Effector memory CD4-positive, alpha-beta T cell (primary cell): ENCODE data around the gene PMPCB.
"Not testable (repeated sequence)": the region's sequence is repeated elsewhere in the genome, so short reads cannot be mapped to it uniquely, and the experiment has no call there.

Source experiments
- DNase-seq, 3 donors: peaks; one replicate each; pipeline ENCODE4 v3.0.0-alpha.2; 2020
- H3K27ac ChIP-seq: 2 replicates; pipeline ENCODE4 v1.7.0; 2013; ENCODE audit warnings: mild to moderate bottlenecking, low read length, moderate library complexity; ENCODE audit not compliant: insufficient read depth, poor library complexity, severe bottlenecking
- H3K27me3 ChIP-seq: replicated peaks from 2 replicates; pipeline ENCODE4 v1.7.0; 2013; ENCODE audit warnings: mild to moderate bottlenecking, low read length; ENCODE audit not compliant: insufficient read depth, control insufficient read depth, poor library complexity, severe bottlenecking
- H3K36me3 ChIP-seq: 2 replicates; pipeline ENCODE4 v1.7.0; 2013; ENCODE audit warnings: mild to moderate bottlenecking, low read length, moderate library complexity; ENCODE audit not compliant: control insufficient read depth, insufficient read depth
- H3K4me1 ChIP-seq: 2 replicates; pipeline ENCODE4 v1.7.0; 2013; ENCODE audit warnings: low read length, mild to moderate bottlenecking; ENCODE audit not compliant: control insufficient read depth, insufficient read depth, poor library complexity, severe bottlenecking
- H3K4me3 ChIP-seq: 2 replicates; pipeline ENCODE4 v1.7.0; 2013; ENCODE audit warnings: low read length, low read depth, mild to moderate bottlenecking; ENCODE audit not compliant: insufficient read depth, poor library complexity, severe bottlenecking
- H3K9me3 ChIP-seq: 2 replicates; pipeline ENCODE4 v1.7.0; 2013; ENCODE audit warnings: mild to moderate bottlenecking, low read length, moderate library complexity; ENCODE audit not compliant: control insufficient read depth
- total RNA-seq, 3 donors: gene quantifications; one replicate each; lab custom pipeline; 2026; lab: John Stamatoyannopoulos, UW

The PMPCB gene
- 93.6 to 121 (median 105) reads per million in 3 donors for total RNA-seq

GRCh38 chr7:103296901-103297836, at the start of gene PMPCB:
TSS of gene PMPCB (plus strand) at chr7:103297435. CDS start at chr7:103297460, 25 bp downstream.
- Histone ChIP-seq H3K4me1 (peaks cover 10% of the 10 kb centered on the region), H3K27me3 (no peaks in the 10 kb centered on the region), H3K9me3 (no peaks in the 10 kb centered on the region), H3K36me3 (peaks cover 27% of the 10 kb centered on the region), H3K4me3 (peak within 1 kb of the TSS; percentile 92), H3K27ac (peak within 1 kb of the TSS; percentile 91)
- peak; percentile 89 to 94 (median 91) for DNase-seq

- not testable (repeated sequence) for DNase-seq, H3K4me1 ChIP-seq, H3K9me3 ChIP-seq, H3K36me3 ChIP-seq, H3K27me3 ChIP-seq, H3K4me3 ChIP-seq, H3K27ac ChIP-seq
Measured at GRCh38 chr7:103253699-103254506, 43.3 kb upstream of the PMPCB start.

GRCh38 chr7:103264054-103264453, 33.2 kb upstream of the PMPCB start:
- not testable (repeated sequence) for H3K4me3 ChIP-seq, H3K27me3 ChIP-seq, H3K27ac ChIP-seq, H3K36me3 ChIP-seq, DNase-seq, H3K4me1 ChIP-seq, H3K9me3 ChIP-seq

- H3K27ac ChIP-seq, H3K4me3 ChIP-seq, H3K27me3 ChIP-seq, H3K9me3 ChIP-seq, DNase-seq, H3K36me3 ChIP-seq, H3K4me1 ChIP-seq: not testable (repeated sequence)
Measured at GRCh38 chr7:103266229-103266628, 31.0 kb upstream of the PMPCB start.

- H3K36me3 ChIP-seq, DNase-seq, H3K27me3 ChIP-seq, H3K4me1 ChIP-seq, H3K4me3 ChIP-seq, H3K9me3 ChIP-seq, H3K27ac ChIP-seq: not testable (repeated sequence)
Measured at GRCh38 chr7:103273374-103273773, 23.9 kb upstream of the PMPCB start.

GRCh38 chr7:103274867-103275266, 22.4 kb upstream of the PMPCB start:
- not testable (repeated sequence) for H3K27ac ChIP-seq, H3K27me3 ChIP-seq, H3K9me3 ChIP-seq, H3K4me1 ChIP-seq, H3K36me3 ChIP-seq, DNase-seq, H3K4me3 ChIP-seq

GRCh38 chr7:103278195-103278594, 19.0 kb upstream of the PMPCB start:
- not testable (repeated sequence) for DNase-seq, H3K4me1 ChIP-seq, H3K36me3 ChIP-seq, H3K4me3 ChIP-seq, H3K9me3 ChIP-seq, H3K27ac ChIP-seq, H3K27me3 ChIP-seq

GRCh38 chr7:103279636-103279962, 17.6 kb upstream of the PMPCB start:
- not testable (repeated sequence) for H3K9me3 ChIP-seq, H3K36me3 ChIP-seq, H3K4me1 ChIP-seq, H3K27me3 ChIP-seq
- peak in 1 of 3 donors; percentile 11 for DNase-seq
- Histone ChIP-seq H3K4me3 (peak overlapping the region; percentile 68), H3K27ac (peak overlapping the region; percentile 79)

- not testable (repeated sequence) for H3K27me3 ChIP-seq, H3K36me3 ChIP-seq, H3K9me3 ChIP-seq, H3K4me1 ChIP-seq
- Histone ChIP-seq H3K4me3 (peak overlapping the region; percentile 68), H3K27ac (peak overlapping the region; percentile 79)
- DNase-seq = peak; percentile 87 to 89 (median 89)
Measured at GRCh38 chr7:103279963-103280802, 17.1 kb upstream of the PMPCB start.
